Measurements from ENCODE around the gene SULT6B1. TPM values are rescaled to one million over a fixed set of nuclear protein-coding genes. Genes with fewer than 3 reads are reported as not detected.

The SULT6B1 gene
- total RNA-seq (not detected), polyA plus RNA-seq (not detected)
- long read RNA-seq, donor 1: 0 reads
- long read RNA-seq, donor 2: 0 reads
- long read RNA-seq, donor 3: 0 reads

DNA sequence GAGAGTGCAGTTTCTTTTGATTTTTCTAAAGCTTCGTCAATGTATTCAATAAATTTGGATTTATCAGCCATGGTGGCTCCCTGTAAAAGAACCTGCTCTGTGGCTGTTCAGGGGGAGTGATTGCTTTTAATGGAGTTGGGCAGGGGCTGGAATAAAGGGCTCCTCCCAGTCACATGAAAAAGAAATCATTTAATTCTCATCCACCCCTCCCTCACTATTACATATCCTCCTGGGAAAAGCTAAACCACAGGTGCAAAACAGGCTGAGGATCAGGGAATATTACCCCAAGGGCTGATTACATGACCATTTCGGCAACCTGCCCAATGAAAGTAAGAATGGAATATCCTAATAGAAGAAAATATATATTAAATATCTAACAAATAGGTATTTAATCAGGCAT, at the start of gene SULT6B1:
Gene SULT6B1, minus strand, starts transcription at position 101 of the 400 bp plus-strand sequence. Its CDS starts 30 bp downstream, at position 71.
- H3K4me1 ChIP-seq: no peaks in the 10 kb centered on the region
- DNase-seq: no peak
- intact Hi-C loops (cut with DNase I): no loop called here
- peaks cover 0 to 4% (median 0%) of the 10 kb centered on the region in 9 donors for H3K27me3 ChIP-seq
- TF ChIP-seq, protein P1, sequence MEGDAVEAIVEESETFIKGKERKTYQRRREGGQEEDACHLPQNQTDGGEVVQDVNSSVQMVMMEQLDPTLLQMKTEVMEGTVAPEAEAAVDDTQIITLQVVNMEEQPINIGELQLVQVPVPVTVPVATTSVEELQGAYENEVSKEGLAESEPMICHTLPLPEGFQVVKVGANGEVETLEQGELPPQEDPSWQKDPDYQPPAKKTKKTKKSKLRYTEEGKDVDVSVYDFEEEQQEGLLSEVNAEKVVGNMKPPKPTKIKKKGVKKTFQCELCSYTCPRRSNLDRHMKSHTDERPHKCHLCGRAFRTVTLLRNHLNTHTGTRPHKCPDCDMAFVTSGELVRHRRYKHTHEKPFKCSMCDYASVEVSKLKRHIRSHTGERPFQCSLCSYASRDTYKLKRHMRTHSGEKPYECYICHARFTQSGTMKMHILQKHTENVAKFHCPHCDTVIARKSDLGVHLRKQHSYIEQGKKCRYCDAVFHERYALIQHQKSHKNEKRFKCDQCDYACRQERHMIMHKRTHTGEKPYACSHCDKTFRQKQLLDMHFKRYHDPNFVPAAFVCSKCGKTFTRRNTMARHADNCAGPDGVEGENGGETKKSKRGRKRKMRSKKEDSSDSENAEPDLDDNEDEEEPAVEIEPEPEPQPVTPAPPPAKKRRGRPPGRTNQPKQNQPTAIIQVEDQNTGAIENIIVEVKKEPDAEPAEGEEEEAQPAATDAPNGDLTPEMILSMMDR (IDR thresholded peaks at IDR 0.05): no peak
- no peak for TF ChIP-seq POLR2A (IDR thresholded peaks at IDR 0.05)
- ATAC-seq: no peak
- H3K4me3 ChIP-seq: no peak within 1 kb of the TSS
- H3K9me3 ChIP-seq: no peaks in the 10 kb centered on the region
- no peak within 1 kb of the TSS for H3K27ac ChIP-seq
- 93 to 99% (median 96%) methylated on average over 2 of the region's 2 CpGs for WGBS, 4 donors
- H3K36me3 ChIP-seq: no peaks in the 10 kb centered on the region

- DNase-seq (peak in 1 of 5 donors; percentile 41), ATAC-seq (peak; percentile 22 to 37 (median 34))
- WGBS, 4 donors: 12 to 14% (median 13%) methylated on average over 18 of the region's 18 CpGs
- peaks cover 0 to 36% (median 28%) of the 10 kb centered on the region in 9 donors for H3K36me3 ChIP-seq
- H3K9me3 ChIP-seq: no peaks in the 10 kb centered on the region
- peak overlapping the region in 10 of 12 donors; percentile 86 to 96 (median 93) for H3K27ac ChIP-seq
- peaks cover 9 to 36% (median 28%) of the 10 kb centered on the region in 12 donors for H3K4me1 ChIP-seq
- intact Hi-C loops (cut with DNase I): loop anchor here in 1 of 10 donors (5.0 kb wide), 1 partner anchor 35 kb away; the partner anchor contains the start of gene CEBPZOS
- H3K4me3 ChIP-seq: peak overlapping the region; percentile 64 to 94 (median 86)
- no peak for TF ChIP-seq POLR2A (IDR thresholded peaks at IDR 0.05)
- TF ChIP-seq, protein P1 (IDR thresholded peaks at IDR 0.05): no peak
- H3K27me3 ChIP-seq: no peaks in the 10 kb centered on the region
Observed at GRCh38 chr2:37232131-37232933, 43.9 kb upstream of the SULT6B1 start.

GRCh38 chr2:37231241-37232130, 43.0 kb upstream of the SULT6B1 start, which contains the start of the genes CEBPZ and NDUFAF7:
CEBPZ (minus strand) TSS chr2:37231596; CDS start chr2:37231567, 29 bp downstream.
NDUFAF7 (plus strand) TSS chr2:37231658; CDS start chr2:37231706, 48 bp downstream.
- Histone ChIP-seq H3K4me3 (peak within 1 kb of the TSS; percentile 64 to 94 (median 86)), H3K27me3 (no peaks in the 10 kb centered on the region), H3K27ac (peak within 1 kb of the TSS; percentile 83 to 96 (median 91)), H3K36me3 (peaks cover 0 to 36% (median 28%) of the 10 kb centered on the region in 9 donors), H3K4me1 (peaks cover 9 to 42% (median 33%) of the 10 kb centered on the region in 12 donors), H3K9me3 (no peaks in the 10 kb centered on the region)
- intact Hi-C loops (cut with DNase I): loop anchor here in 1 of 10 donors (5.0 kb wide), 1 partner anchor 34 kb away; the partner anchor contains the start of gene CEBPZOS
- DNase-seq (peak; percentile 90 to 94 (median 92)), ATAC-seq (peak; percentile 95 to 99 (median 98))
- peak in 1 of 2 donors; percentile 68 for TF ChIP-seq POLR2A (IDR thresholded peaks at IDR 0.05)
- TF ChIP-seq, protein P1 (IDR thresholded peaks at IDR 0.05): no peak
- 0 to 1% (median 0%) methylated on average over 41 to 73 of the region's 73 CpGs for WGBS, 4 donors

Measured in heart left ventricle (tissue), 16 donors.